Activated CD4-positive, CD25-positive, alpha-beta regulatory T cell treated with anti-CD3 and anti-CD28 coated beads, Interleukin-2, amount 50 U/mL, for 24 hours (primary cell): ENCODE data around the gene CPTP.

Source experiments
- ATAC-seq, 2 donors: fragments of 150-1000 bp; cut with Tn5 transposase; one replicate each; pipeline ENCODE4 v1.10.0; 2021; ENCODE audit warnings: mild to moderate bottlenecking in 1 of 2, moderate library complexity in 1 of 2

CPTP gene

GRCh38 chr1:1370771-1371300 lies 46.2 kb downstream of the CPTP start:
- no peak for ATAC-seq

DNA sequence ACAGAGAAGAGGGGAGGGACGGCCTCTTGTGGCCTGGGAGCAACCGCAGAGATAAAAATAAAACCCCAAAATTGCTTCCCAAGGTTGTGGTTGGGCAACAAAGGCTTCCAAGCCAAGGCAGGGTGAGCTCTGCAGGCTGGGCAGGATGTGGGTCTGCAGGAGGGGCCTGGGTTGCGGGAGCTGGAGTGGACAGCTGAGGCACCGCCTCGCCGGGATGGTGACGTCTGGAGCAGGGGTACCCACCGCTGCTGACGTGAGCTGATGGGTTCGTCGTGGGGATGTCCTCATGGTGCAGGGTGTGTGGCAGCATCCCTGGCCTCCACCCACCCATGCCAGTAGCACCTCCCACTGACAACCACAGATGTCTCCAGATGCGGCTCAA lies 46.8 kb downstream of the CPTP start:
- no peak for ATAC-seq

GRCh38 chr1:1371746-1372711 lies 47.4 kb downstream of the CPTP start:
- ATAC-seq: peak in 1 of 2 donors; percentile 8

GRCh38 chr1:1373051-1373814 lies 48.6 kb downstream of the CPTP start:
- no peak for ATAC-seq

DNA sequence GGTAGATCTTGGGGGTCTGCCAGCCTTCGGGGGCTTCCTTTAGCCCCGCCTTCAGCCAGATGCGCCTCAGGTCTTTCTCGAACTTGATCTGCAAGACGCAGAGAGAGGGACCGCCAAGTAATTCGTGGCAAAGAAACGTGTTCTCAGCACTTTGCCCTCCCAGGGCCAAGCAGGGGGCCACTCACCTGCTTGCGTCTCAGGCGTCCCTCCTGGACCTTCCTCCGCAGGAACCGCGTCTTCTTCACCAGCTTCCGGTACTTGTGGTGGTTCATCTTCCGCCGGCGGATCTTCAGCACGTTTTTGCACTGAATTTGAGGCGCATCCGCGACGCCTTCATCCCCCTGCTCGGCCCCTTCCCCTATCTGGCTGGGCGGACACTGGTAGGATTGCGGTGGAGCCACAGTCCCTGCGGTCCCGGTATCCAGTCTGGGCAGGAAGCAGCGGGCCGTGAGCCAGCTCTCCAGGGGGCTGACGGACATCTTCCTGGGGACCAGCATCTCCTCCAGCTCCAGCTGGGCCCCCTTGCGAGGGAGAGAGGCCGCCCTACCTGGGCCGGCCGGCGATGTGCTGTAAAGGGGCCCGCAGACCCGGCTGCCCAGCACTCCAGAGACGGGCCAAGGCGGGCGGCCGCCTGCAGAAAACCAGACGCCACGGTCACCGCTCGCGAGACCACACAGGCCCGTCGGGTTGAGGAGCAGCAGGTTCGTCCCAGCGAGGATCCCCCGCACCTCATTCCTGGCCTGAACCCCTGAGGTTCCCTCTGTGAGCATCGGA lies 49.4 kb downstream of the CPTP start:
- ATAC-seq: no peak

DNA sequence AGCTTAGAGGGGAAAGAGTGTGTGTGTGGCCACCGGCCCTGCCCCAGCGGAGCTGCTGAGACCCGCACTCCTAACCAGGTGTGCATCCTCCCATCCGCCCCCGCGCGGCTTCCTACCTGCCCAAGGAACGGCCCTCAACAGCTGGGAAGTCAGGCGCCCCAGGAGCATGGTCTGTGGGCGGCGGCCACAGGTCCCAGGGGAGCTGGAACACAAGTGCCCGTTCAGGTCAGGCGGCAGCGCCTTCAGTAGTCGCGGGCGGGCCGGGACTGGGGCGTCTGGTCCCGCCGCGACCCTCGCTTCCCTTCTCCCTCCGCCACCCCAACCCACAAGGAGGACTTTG lies 50.0 kb downstream of the CPTP start:
- no peak for ATAC-seq

GRCh38 chr1:1374929-1375662 lies 50.5 kb downstream of the CPTP start, which contains the start of gene AURKAIP1:
TSS of gene AURKAIP1 (minus strand) at chr1:1375207. CDS start at chr1:1374756, 451 bp downstream.
- ATAC-seq: peak; percentile 96 to 97

GRCh38 chr1:1376551-1377226 lies 52.1 kb downstream of the CPTP start:
- no peak for ATAC-seq

DNA sequence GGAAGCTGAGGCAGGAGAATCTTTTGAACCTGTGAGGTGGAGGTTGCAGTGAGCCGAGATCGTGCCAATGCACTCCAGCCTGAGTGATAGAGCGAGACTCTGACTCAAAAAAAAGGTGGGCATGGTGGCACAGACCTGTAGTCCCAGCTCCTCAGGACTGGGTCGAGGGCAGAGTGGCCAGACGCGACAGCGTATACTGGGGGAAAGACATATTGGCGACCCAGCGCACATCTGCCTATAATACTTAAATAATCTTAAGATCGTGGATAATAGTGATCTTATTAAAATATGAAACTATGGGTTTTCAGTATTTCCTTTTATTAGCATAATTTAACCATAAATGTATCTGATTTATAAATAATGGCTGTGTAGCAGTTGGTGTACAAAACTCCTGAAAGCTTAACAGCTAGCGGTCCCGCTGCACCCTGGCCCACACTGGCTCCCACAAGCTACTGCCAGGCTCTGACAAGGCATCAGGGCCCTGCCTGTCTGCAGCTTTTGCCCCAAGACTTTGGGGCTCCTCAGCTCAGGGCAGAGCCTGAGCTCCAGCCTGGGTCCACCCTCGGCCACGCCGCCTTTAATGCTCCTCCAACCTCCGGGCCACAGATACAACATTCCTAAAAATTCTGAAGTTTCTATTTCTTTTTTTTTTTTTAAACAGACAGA lies 53.1 kb downstream of the CPTP start:
- ATAC-seq: no peak
